Adrenal gland (tissue), 12 donors: ENCODE results near the gene TMEM132D. TPM values are rescaled to one million over a fixed set of nuclear protein-coding genes. Genes with fewer than 3 reads are reported as not detected.
A peak's percentile ranks its signal among the peaks of the same experiment; 100 is the strongest.

ENCODE experiments used
- DNase-seq, 7 donors: peaks; one replicate each; pipeline ENCODE4 v3.0.0-alpha.2; 2019 to 2020
- H3K27ac ChIP-seq, 5 donors: fragments of 200-600 bp; sonication (generic) in 4 of 5; 1 replicate in 3 of 5; 2 replicates in 2 of 5; pipeline versions ENCODE4 v1.5.1 to v1.8.0; 2016 to 2020; ENCODE audit warnings: mild to moderate bottlenecking in 1 of 5
- H3K27me3 ChIP-seq: fragments of 200-600 bp; 2 replicates; pipeline ENCODE4 v1.8.0; 2021
- H3K36me3 ChIP-seq, 2 donors: fragments of 200-600 bp; replicated peaks in 1 of 2; 1 replicate in 1 of 2; 2 replicates in 1 of 2; pipeline versions ENCODE4 v1.5.1 to v1.8.0; 2018 to 2022
- H3K4me1 ChIP-seq, 2 donors: fragments of 200-600 bp; replicated peaks in 1 of 2; 1 replicate in 1 of 2; 2 replicates in 1 of 2; pipeline versions ENCODE4 v1.5.1 to v1.8.0; 2018 to 2021
- H3K4me3 ChIP-seq, 4 donors: fragments of 200-600 bp; sonication (generic) in 3 of 4; one replicate each; pipeline ENCODE4 v1.5.1; 2016 to 2018
- H3K9me3 ChIP-seq, 3 donors: fragments of 200-600 bp; sonication (generic) in 1 of 3; replicated peaks in 1 of 3; 1 replicate in 2 of 3; 2 replicates in 1 of 3; pipeline versions ENCODE4 v1.5.1 to v1.8.0; 2016 to 2021
- CTCF ChIP-seq, 6 experiments: fragments of 450-650 bp in 4 of 6; fragments of 200-600 bp in 2 of 6; sonication (generic) in 1 of 6; IDR thresholded peaks; 1 replicate in 5 of 6; 2 replicates in 1 of 6; pipeline versions ENCODE4 v1.5.1 to v1.8.0; 2016 to 2021; ENCODE audit warnings: antibody characterized with exemption in 6 of 6, mild to moderate bottlenecking in 2 of 6, moderate library complexity in 1 of 6
- POLR2A ChIP-seq, 2 donors: fragments of 450-650 bp; IDR thresholded peaks; one replicate each; pipeline ENCODE4 v1.6.1; 2017; ENCODE audit warnings: antibody characterized with exemption in 2 of 2, mild to moderate bottlenecking in 2 of 2, moderate library complexity in 1 of 2
- whole genome bisulfite sequencing, 4 donors: extraction: QIAGEN DNeasy Blood & Tissue Kit in 2 of 4; methylation state at CpG; one replicate each; pipeline versions ENCODE4 v1.1.5 to v1.1.7; 2013 to 2017; 5-methylcytosine and 5-hydroxymethylcytosine counted together
- intact Hi-C, 2 donors: fragments of 100-400 bp; cut with DNase I; formaldehyde crosslinking; loops; one replicate each; pipeline versions ENCODE4 v1.14.1 to v1.15.0; 2022 to 2023
- polyA plus RNA-seq, 3 donors: library from polyadenylated mRNA; stranded (reverse); fragments of 200-250 nt in 2 of 3; fragments of 350-450 nt in 1 of 3; fragmentation: Illumina TruSeq in 1 of 3; extraction: RNeasy Lipid Tissue Mini Kit (QIAGEN cat#74804) in 1 of 3; gene quantifications; one replicate each; pipeline ENCODE4 v1.2.3, GENCODE V29; 2013 to 2014
- total RNA-seq, 9 donors: library from RNA; depleted of rRNA in 4 of 9; stranded (reverse); fragments of >200 nt in 4 of 9; fragments of 120-200 nt in 1 of 9; fragmentation: NEBNext Ultra II Directional in 1 of 9; extraction: Animal tissue kit (Norgen Biotek cat#: 25700) in 1 of 9; gene quantifications; one replicate each; pipeline versions ENCODE4 v1.1.0 to v1.2.4, GENCODE V29; 2013 to 2023
- donor health status: healthy with polysubstance abuse.
- donor health status: Bipolar disorder and iron deficiency.
- donor health status: DM: yes; HTN: yes; CAD: no.
- donor health status: DM: no; HTN: no; CAD: no.
- donor health status: DM: no; HTN: no; CAD: no.
- donor health status: DM: yes; HTN: yes; CAD: no.

Gene TMEM132D
- total and polyA plus RNA-seq, 12 donors, result 0.03 to 0.83 (median 0.35) TPM; not detected in 8

GRCh38 chr12:129613314-129613713 lies 290.5 kb downstream of the TMEM132D start:
- Histone ChIP-seq H3K9me3 (no peaks in the 10 kb centered on the region), H3K4me1 (no peaks in the 10 kb centered on the region), H3K36me3 (no peaks in the 10 kb centered on the region), H3K27me3 (no peaks in the 10 kb centered on the region), H3K4me3 (no peak overlapping the region), H3K27ac (no peak overlapping the region)
- 70 to 85% (median 75%) methylated on average over 7 to 9 of the region's 9 CpGs for WGBS, 4 donors
- intact Hi-C loops, result no loop called here
- DNase-seq, result no peak
- TF ChIP-seq POLR2A (IDR thresholded peaks at IDR 0.05) (no peak), CTCF (IDR thresholded peaks at IDR 0.05) (no peak)

GRCh38 chr12:129610601-129611120 lies 293.2 kb downstream of the TMEM132D start:
- H3K4me3 ChIP-seq, result no peak overlapping the region
- no peak overlapping the region for H3K27ac ChIP-seq
- H3K9me3 ChIP-seq, result no peaks in the 10 kb centered on the region
- H3K36me3 ChIP-seq, result no peaks in the 10 kb centered on the region
- H3K27me3 ChIP-seq, result no peaks in the 10 kb centered on the region
- WGBS, 4 donors, result 58 to 67% (median 64%) methylated on average over 5 of the region's 5 CpGs
- intact Hi-C loops, result no loop called here
- H3K4me1 ChIP-seq, result peaks cover 0 to 3% of the 10 kb centered on the region in 2 donors
- TF ChIP-seq CTCF (IDR thresholded peaks at IDR 0.05) (no peak), POLR2A (IDR thresholded peaks at IDR 0.05) (no peak)
- DNase-seq, result peak in 1 of 7 donors; percentile 63

- no peaks in the 10 kb centered on the region for H3K36me3 ChIP-seq
- H3K9me3 ChIP-seq, result no peaks in the 10 kb centered on the region
- intact Hi-C loops, result no loop called here
- no peak overlapping the region for H3K27ac ChIP-seq
- peaks cover 0 to 3% of the 10 kb centered on the region in 2 donors for H3K4me1 ChIP-seq
- H3K4me3 ChIP-seq, result no peak overlapping the region
- no peaks in the 10 kb centered on the region for H3K27me3 ChIP-seq
- 51 to 59% (median 56%) methylated on average over 5 of the region's 5 CpGs for WGBS, 4 donors
- no peak for DNase-seq
- no peak for TF ChIP-seq CTCF (IDR thresholded peaks at IDR 0.05)
- no peak for TF ChIP-seq POLR2A (IDR thresholded peaks at IDR 0.05)
Measured at GRCh38 chr12:129607756-129608155, 296.1 kb downstream of the TMEM132D start.

- H3K4me3 ChIP-seq, result no peak overlapping the region
- H3K4me1 ChIP-seq, result peaks cover 0 to 3% of the 10 kb centered on the region in 2 donors
- no peak overlapping the region for H3K27ac ChIP-seq
- H3K9me3 ChIP-seq, result no peaks in the 10 kb centered on the region
- peak in 2 of 7 donors; percentile 16 to 27 for DNase-seq
- no peaks in the 10 kb centered on the region for H3K36me3 ChIP-seq
- no peaks in the 10 kb centered on the region for H3K27me3 ChIP-seq
- TF ChIP-seq POLR2A (IDR thresholded peaks at IDR 0.05) (no peak), CTCF (IDR thresholded peaks at IDR 0.05) (no peak)
- 23 to 39% (median 36%) methylated on average over 5 to 7 of the region's 7 CpGs for WGBS, 4 donors
- intact Hi-C loops, result no loop called here
Measured at GRCh38 chr12:129607301-129607700, 296.5 kb downstream of the TMEM132D start.
